ENCODE results near the gene EMP3.
"Not testable (repeated sequence)": the region's sequence is repeated elsewhere in the genome, so short reads cannot be mapped to it uniquely, and the experiment has no call there.

EMP3 gene

DNA sequence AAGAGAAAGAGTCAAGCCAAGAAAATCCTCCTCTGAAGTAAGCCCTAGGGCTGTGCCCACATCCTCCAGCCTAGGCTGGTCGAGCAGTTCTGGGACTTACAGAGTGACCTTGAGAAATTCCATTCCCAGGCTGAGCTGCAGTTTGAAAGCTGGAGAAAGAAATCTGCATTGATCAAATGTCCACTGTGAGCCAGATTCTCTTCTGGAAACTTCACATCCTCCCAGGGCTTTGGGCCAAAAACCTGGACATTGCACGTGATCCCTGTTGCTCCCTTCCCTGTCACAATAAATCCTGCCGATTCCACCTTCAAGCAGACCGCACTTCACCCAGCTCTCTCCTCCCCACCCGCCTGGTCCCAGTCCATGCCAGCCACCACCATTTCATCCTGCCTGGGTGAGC, 22.7 kb downstream of the EMP3 start:
- DNase-seq (ENCODE audit: low spot score) = no peak

- no peak for DNase-seq (ENCODE audit: low spot score)
Observed at GRCh38 chr19:48348737-48349136, 23.4 kb downstream of the EMP3 start.

DNA sequence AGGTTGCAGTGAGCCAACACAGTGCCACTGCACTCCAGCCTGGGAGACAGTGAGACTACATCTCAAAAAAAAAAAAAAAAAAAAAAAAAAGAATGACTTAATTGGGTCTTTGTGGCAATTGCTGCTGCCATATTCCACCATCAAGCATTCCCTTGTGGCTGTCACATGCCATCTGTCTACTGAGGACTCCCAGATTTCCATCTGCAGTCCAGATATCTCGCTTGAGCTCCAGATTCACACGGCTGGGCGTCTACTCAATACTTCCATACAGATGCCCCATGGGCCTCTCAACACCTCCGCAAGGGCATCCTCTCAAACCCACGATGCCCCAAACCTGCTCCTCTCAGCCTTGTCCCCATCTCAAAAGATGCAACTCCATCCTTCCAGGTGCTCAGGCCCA, 25.5 kb downstream of the EMP3 start:
- DNase-seq (ENCODE audit: low spot score) = no peak

GRCh38 chr19:48351341-48351752, 26.0 kb downstream of the EMP3 start:
- DNase-seq (ENCODE audit: low spot score) = peak; percentile 81

GRCh38 chr19:48353677-48354076, 28.3 kb downstream of the EMP3 start:
- no peak for DNase-seq (ENCODE audit: low spot score)

- no peak for DNase-seq (ENCODE audit: low spot score)
Observed at GRCh38 chr19:48354332-48354992, 29.1 kb downstream of the EMP3 start.

- no peak for DNase-seq (ENCODE audit: low spot score)
Observed at GRCh38 chr19:48355365-48355954, 30.1 kb downstream of the EMP3 start.

DNA sequence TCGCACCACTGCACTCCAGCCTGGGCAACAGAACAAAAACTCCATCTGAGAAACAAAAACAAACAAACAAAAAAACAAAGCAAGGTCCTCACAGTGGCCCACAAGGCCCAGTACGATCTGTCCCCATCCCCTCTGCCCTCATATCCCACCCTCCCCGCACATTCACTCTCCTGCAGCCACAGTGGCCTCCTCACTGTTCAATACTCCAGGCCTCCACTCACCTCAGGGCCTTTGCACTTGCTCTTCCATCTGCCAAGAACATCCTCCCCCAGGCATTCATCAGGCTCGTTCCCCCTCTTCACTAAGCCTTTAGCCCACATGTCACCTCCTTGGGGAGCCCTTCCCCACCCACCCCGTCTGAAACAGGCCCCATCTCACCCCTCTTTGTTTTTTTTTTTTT, 33.8 kb downstream of the EMP3 start:
- DNase-seq (ENCODE audit: low spot score) = no peak

GRCh38 chr19:48361912-48362311, 36.6 kb downstream of the EMP3 start:
- no peak for DNase-seq (ENCODE audit: low spot score)

- DNase-seq (ENCODE audit: low spot score) = peak; percentile 88
Observed at GRCh38 chr19:48362716-48363499, 37.6 kb downstream of the EMP3 start.

DNA sequence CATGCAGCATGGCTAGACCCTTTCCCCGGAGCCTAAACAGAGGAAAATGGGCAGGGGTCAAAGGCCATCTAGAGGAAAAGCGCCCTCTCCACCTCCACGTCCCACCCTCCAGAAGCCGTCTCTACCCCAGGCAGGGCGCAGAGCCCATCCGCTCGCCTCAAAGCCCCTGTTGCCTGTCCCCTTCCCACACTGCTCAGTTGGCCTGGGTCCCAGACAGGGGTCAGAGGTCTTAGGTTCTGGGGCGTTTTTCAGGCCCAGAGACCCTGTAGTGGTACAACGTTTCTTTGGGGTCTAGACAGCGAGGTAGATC, 38.1 kb downstream of the EMP3 start:
- no peak for DNase-seq (ENCODE audit: low spot score)

DNA sequence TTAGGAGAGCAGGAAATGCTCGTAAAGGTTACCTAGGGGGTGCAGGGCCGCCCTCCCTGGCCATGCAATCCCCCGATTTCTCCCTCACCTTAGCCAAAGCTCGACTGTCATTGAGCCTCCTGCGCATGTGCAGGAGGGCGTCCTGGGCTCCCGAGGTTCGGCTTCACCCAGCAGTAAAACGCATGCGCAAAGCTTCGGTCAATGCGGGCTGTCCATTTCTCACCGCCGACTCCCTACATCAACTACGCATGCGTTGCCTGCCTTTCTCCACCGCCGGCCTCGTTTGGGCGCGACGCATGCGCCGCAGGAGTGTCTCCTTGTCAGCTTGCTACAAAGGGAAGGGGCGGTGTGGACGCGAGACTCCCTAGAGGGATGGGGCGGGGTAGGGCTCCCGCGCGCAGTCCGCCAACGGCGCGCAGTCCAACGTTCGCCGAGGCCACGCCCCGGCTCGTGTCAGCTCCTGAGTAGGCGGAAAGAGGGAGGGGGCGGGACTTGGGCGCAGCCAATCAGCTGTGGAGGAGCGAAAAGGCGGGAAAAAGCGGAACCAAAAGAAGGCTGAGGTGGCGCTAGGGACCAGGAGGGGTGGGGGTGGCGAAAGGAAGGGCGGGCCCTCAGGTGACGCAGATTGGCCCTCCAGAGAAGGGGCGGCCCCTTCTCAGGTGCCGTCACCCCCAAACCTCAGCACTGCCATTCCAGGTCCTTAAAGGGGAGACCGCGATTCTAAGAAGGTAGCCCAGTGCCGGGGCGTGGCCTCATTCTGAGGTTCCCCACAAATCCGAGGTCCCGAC, 38.7 kb downstream of the EMP3 start, which contains the start of the genes SYNGR4 and TMEM143:
TSS of gene SYNGR4 (plus strand) at position 558 of the 788 bp plus-strand sequence. CDS start 1,476 bp downstream, outside the sequence.
TSS of gene TMEM143 (minus strand) at position 131 of the 788 bp plus-strand sequence. CDS start at position 111, 20 bp downstream.
- peak; percentile 99 for DNase-seq (ENCODE audit: low spot score)

- DNase-seq (ENCODE audit: low spot score) = no peak
Observed at GRCh38 chr19:48364598-48365348, 39.4 kb downstream of the EMP3 start.

DNA sequence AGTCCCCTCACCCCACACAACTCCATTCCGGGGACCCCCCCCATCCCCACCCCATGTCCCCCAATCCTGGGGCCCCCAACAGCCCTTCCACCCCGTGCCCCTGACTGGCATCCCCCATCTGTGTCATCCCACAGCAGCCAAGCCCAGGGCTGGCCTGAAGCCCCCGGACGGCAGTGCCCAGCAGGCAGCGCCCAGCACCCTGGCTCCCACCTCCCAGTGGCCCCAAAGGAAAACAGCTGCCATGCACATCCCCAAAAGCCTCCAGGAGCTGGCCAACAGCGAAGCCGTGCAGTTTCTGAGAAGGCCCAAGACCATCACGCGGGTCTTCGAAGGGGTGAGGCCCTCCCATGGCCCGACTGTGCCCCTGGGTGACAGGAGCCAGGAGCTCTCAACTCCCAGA, 40.2 kb downstream of the EMP3 start:
- DNase-seq (ENCODE audit: low spot score) = no peak

GRCh38 chr19:48367855-48368254, 42.5 kb downstream of the EMP3 start:
- no peak for DNase-seq (ENCODE audit: low spot score)

GRCh38 chr19:48368936-48369335, 43.6 kb downstream of the EMP3 start:
- DNase-seq (ENCODE audit: low spot score) = no peak

DNA sequence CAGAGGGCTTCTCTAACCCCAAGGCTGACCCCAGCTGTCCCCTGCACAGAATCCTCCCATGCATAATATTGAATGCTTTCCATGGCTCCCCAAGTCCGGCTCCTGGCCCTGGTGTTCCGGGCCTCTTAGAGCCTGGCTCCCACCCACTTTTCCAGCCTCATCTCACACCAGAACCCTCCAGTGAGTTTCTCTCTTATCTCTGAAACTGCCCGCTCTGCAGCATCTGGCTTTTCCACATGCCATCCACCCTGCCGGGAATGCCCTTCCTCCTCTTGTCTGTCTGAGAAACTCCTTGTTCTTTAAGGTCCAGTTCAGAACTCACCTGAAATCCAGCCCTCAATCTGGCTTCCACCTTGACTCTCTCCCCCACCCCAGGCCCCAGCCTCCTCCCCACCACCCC, 45.6 kb downstream of the EMP3 start:
- DNase-seq (ENCODE audit: low spot score) = no peak

GRCh38 chr19:48371367-48371766, 46.0 kb downstream of the EMP3 start:
- no peak for DNase-seq (ENCODE audit: low spot score)

DNA sequence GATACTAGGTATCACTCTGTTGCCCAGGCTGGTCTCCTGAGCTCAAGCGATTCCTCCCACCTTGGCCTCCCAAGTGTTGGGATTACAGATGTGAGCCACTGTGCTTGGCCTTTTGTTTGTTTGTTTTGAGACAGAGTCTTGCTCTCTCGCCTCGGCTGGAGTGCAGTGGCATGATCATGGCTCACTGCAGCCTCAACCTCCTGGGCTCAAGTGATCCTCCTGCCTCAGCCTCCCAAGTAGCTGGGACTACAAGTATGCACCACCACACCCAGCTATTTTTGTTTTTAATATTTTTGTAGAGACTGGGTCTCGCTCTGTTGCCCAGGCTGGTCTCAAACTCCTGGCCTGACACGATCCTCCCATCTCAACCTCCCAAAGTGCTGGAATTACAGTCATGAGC, 46.4 kb downstream of the EMP3 start:
- DNase-seq (ENCODE audit: low spot score) = not testable (repeated sequence)

DNA sequence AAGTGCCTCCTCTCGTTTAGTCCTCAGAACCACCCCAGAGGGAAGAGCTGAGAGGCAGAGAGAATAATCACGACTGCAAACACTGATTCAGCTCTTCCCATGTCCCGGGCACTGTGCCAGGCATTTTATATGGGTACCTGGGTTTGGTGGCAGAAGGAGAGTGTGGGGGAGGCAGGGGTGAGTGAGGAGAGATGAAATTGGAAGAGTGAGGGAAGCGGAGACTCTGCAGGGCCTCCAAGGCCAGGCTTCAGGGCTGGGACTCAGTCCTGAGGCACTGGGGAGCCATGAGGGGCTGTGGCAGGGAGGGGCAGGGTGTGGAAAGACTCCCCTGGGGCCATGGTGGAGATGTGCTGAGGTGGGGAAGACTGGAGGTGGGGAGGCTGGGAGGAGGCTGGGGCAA, 47.6 kb downstream of the EMP3 start:
- no peak for DNase-seq (ENCODE audit: low spot score)

DNA sequence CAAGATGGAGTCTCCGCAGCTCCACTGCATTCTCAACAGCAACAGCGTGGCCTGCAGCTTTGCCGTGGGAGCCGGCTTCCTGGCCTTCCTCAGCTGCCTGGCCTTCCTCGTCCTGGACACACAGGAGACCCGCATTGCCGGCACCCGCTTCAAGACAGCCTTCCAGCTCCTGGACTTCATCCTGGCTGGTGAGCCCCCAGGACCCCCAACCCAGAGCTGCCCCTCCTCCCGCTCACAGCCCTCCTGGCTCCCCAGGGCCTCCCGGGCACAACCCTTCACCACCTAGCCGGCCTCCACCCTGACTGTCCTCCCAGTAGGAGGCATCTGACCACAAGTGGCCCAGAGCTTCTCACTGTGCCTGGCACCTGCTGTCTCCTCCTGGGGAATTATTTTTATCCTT, 48.2 kb downstream of the EMP3 start:
- DNase-seq (ENCODE audit: low spot score) = no peak

GRCh38 chr19:48378194-48378570, 52.8 kb downstream of the EMP3 start:
- no peak for DNase-seq (ENCODE audit: low spot score)

Measured in CD4-positive, alpha-beta T cell treated with Interleukin-2 at 100 ng/mL for 4 hours (primary cell).